ENCODE measurements around the gene CXCL11. TPM values are rescaled to one million over a fixed set of nuclear protein-coding genes. Genes with fewer than 3 reads are reported as not detected.

CXCL11 gene
- total RNA-seq, 1 experiment from 2014 or later: not detected

GRCh38 chr4:75985116-75985515 is 50.8 kb downstream of the CXCL11 start:
- Mint-ChIP-seq H3K27ac (no peak overlapping the region), H3K4me3 (no peak overlapping the region), H3K36me3 (ENCODE audit: insufficient read depth in 1 of 3, low read depth in 3 of 3) (peaks cover 28 to 45% (median 33%) of the 10 kb centered on the region in 3 experiments), H3K4me1 (peaks cover 12 to 13% of the 10 kb centered on the region in 2 experiments), H3K27me3 (ENCODE audit: low read depth) (no peaks in the 10 kb centered on the region), H3K9me3 (peaks cover 0 to 2% of the 10 kb centered on the region in 2 experiments; a peak in 1 of 5 replicates)
- Histone ChIP-seq H2BK120ac (ENCODE audit: low read depth, low read length, poor library complexity, severe bottlenecking) (no peak overlapping the region), H3K56ac (ENCODE audit: insufficient read length, low read depth, low read length) (no peak overlapping the region), H3K23ac (ENCODE audit: insufficient read length, low read depth, low read length) (no peak overlapping the region), H2BK12ac (ENCODE audit: insufficient read length, low read depth, low read length) (no peak overlapping the region), H4K20me1 (ENCODE audit: control insufficient read depth, insufficient read depth, insufficient read length) (no peaks in the 10 kb centered on the region), H3K4ac (ENCODE audit: low read depth, low read length) (no peak overlapping the region), H4K8ac (replicated peaks; ENCODE audit: insufficient read length, low read depth, low read length) (no peak overlapping the region), H3K79me1 (ENCODE audit: insufficient read depth, low read depth, low read length, poor library complexity, severe bottlenecking) (peaks cover 18% of the 10 kb centered on the region), H2BK20ac (ENCODE audit: low read depth, low read length, poor library complexity, severe bottlenecking) (no peak overlapping the region), H3K4me2 (ENCODE audit: insufficient read depth, insufficient read length, low read length) (no peak overlapping the region), H3K27ac (ENCODE audit: insufficient read length, low read depth, low read length) (no peak overlapping the region), H3K4me1 (ENCODE audit: insufficient read depth, low read length) (no peaks in the 10 kb centered on the region), H3K79me2 (ENCODE audit: insufficient read depth, low read length) (peaks cover 49% of the 10 kb centered on the region; the same call in 1 of the 2 replicates), H4K91ac (ENCODE audit: insufficient read length, low read depth, low read length) (no peak overlapping the region), H3K23me2 (ENCODE audit: insufficient read length, low read depth, low read length, poor library complexity, severe bottlenecking) (peaks cover 4% of the 10 kb centered on the region), H3K27me3 (ENCODE audit: insufficient read depth, low read length) (no peaks in the 10 kb centered on the region), H3K18ac (ENCODE audit: insufficient read length, low read depth, low read length) (no peak overlapping the region), H2BK15ac (ENCODE audit: low read depth, low read length) (no peak overlapping the region), H3T11ph (ENCODE audit: low read length) (no peak overlapping the region), H2AFZ (ENCODE audit: low read length) (no peak overlapping the region), H3K9ac (ENCODE audit: extremely low read depth, insufficient read length, low read length) (peak overlapping the region; percentile 8), H4K5ac (ENCODE audit: insufficient read length, low read depth, low read length) (no peak overlapping the region), H3K9me3 (ENCODE audit: control insufficient read depth, low read depth, low read length) (no peaks in the 10 kb centered on the region), H3K14ac (ENCODE audit: insufficient read depth, low read length) (no peak overlapping the region), H2AK5ac (ENCODE audit: insufficient read length, low read length) (no peak overlapping the region), H2BK5ac (ENCODE audit: insufficient read length, low read length) (peak overlapping the region; percentile 53)
- no CpG with 5 or more reads among the region's 3 CpGs for WGBS (ENCODE audit: extremely low coverage, insufficient read length, low lambda C conversion rate)
- TF ChIP-seq, protein P1, sequence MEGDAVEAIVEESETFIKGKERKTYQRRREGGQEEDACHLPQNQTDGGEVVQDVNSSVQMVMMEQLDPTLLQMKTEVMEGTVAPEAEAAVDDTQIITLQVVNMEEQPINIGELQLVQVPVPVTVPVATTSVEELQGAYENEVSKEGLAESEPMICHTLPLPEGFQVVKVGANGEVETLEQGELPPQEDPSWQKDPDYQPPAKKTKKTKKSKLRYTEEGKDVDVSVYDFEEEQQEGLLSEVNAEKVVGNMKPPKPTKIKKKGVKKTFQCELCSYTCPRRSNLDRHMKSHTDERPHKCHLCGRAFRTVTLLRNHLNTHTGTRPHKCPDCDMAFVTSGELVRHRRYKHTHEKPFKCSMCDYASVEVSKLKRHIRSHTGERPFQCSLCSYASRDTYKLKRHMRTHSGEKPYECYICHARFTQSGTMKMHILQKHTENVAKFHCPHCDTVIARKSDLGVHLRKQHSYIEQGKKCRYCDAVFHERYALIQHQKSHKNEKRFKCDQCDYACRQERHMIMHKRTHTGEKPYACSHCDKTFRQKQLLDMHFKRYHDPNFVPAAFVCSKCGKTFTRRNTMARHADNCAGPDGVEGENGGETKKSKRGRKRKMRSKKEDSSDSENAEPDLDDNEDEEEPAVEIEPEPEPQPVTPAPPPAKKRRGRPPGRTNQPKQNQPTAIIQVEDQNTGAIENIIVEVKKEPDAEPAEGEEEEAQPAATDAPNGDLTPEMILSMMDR (conservative IDR thresholded peaks at IDR 0.05): no peak
- DNase-seq: no peak

Other genes starting within 250 kb of the CXCL11 start
- gene PPEF2, start 133.6 kb downstream of the CXCL11 start, total RNA-seq (2021): not detected in 2 replicates
- gene NAAA, start 95.1 kb downstream of the CXCL11 start, total RNA-seq (2021): 2.7 and 3.2 TPM in 2 replicates
- gene SDAD1, start 45.1 kb downstream of the CXCL11 start, total RNA-seq (2021): 79.3 and 80.6 TPM in 2 replicates
- not detected in 2 replicates for gene CXCL9, start 28.6 kb downstream of the CXCL11 start, total RNA-seq (2021)
- gene CXCL10, start 12.6 kb downstream of the CXCL11 start, total RNA-seq (2021): not detected in 2 replicates
- gene ART3, start 38.6 kb upstream of the CXCL11 start, total RNA-seq (2021): 0.33 and 0.74 TPM in 2 replicates
- 128 and 129 TPM in 2 replicates for gene NUP54, start 112.3 kb upstream of the CXCL11 start, total RNA-seq (2021)
- 35.4 and 36.4 TPM in 2 replicates for gene SCARB2, start 177.8 kb upstream of the CXCL11 start, total RNA-seq (2021)
- gene FAM47E, start 215.7 kb upstream of the CXCL11 start, total RNA-seq (2021): 1.0 and 2.0 TPM in 2 replicates